Breast epithelium (tissue), 3 donors: Measurements from ENCODE around the gene GRIP2.

Experiments used
- CTCF ChIP-seq, 3 donors: fragments of 450-650 bp; IDR thresholded peaks; one replicate each; pipeline ENCODE4 v1.5.1; 2016 to 2017; ENCODE audit warnings: antibody characterized with exemption in 3 of 3, mild to moderate bottlenecking in 3 of 3, moderate library complexity in 3 of 3
- POLR2A ChIP-seq: fragments of 450-650 bp; IDR thresholded peaks from one replicate; pipeline ENCODE4 v1.6.1; 2016; ENCODE audit warnings: antibody characterized with exemption, mild to moderate bottlenecking, moderate library complexity

- no peak for TF ChIP-seq CTCF (IDR thresholded peaks at IDR 0.05)
- TF ChIP-seq POLR2A = no peak
Measured at GRCh38 chr3:14573706-14574105, 33.6 kb upstream of the GRIP2 start.
